ENCODE measurements around the gene HDAC4. TPM values are rescaled to one million over a fixed set of nuclear protein-coding genes. Genes with fewer than 3 reads are reported as not detected.

HDAC4 gene
- total RNA-seq, 1 experiment from 2014 or later, result 32.0 TPM

GRCh38 chr2:239047420-239047819, 353.4 kb downstream of the HDAC4 start:
- Histone ChIP-seq H3K18ac (ENCODE audit: insufficient read length, low read depth, low read length) (no peak overlapping the region), H3K4me1 (ENCODE audit: insufficient read depth, low read length) (no peaks in the 10 kb centered on the region), H4K5ac (ENCODE audit: insufficient read length, low read depth, low read length) (no peak overlapping the region), H3K79me1 (ENCODE audit: insufficient read depth, low read depth, low read length, poor library complexity, severe bottlenecking) (no peaks in the 10 kb centered on the region), H4K91ac (ENCODE audit: insufficient read length, low read depth, low read length) (no peak overlapping the region), H3K14ac (ENCODE audit: insufficient read depth, low read length) (no peak overlapping the region; the same call in 1 of the 2 replicates), H3K23ac (ENCODE audit: insufficient read length, low read depth, low read length) (no peak overlapping the region), H2BK5ac (ENCODE audit: insufficient read length, low read length) (no peak overlapping the region), H3K9me3 (ENCODE audit: control insufficient read depth, low read depth, low read length) (no peaks in the 10 kb centered on the region), H2BK15ac (ENCODE audit: low read depth, low read length) (no peak overlapping the region), H4K8ac (replicated peaks; ENCODE audit: insufficient read length, low read depth, low read length) (no peak overlapping the region), H3K79me2 (ENCODE audit: insufficient read depth, low read length) (no peaks in the 10 kb centered on the region), H2BK120ac (ENCODE audit: low read depth, low read length, poor library complexity, severe bottlenecking) (no peak overlapping the region), H2AFZ (ENCODE audit: low read length) (no peak overlapping the region), H3K9ac (ENCODE audit: extremely low read depth, insufficient read length, low read length) (no peak overlapping the region), H2AK5ac (ENCODE audit: insufficient read length, low read length) (no peak overlapping the region), H3K4me2 (ENCODE audit: insufficient read depth, insufficient read length, low read length) (no peak overlapping the region), H3K23me2 (ENCODE audit: insufficient read length, low read depth, low read length, poor library complexity, severe bottlenecking) (no peaks in the 10 kb centered on the region), H3K27me3 (ENCODE audit: insufficient read depth, low read length) (no peaks in the 10 kb centered on the region), H3K27ac (ENCODE audit: insufficient read length, low read depth, low read length) (no peak overlapping the region), H3T11ph (ENCODE audit: low read length) (no peak overlapping the region), H4K20me1 (ENCODE audit: control insufficient read depth, insufficient read depth, insufficient read length) (no peaks in the 10 kb centered on the region), H2BK20ac (ENCODE audit: low read depth, low read length, poor library complexity, severe bottlenecking) (no peak overlapping the region), H3K56ac (ENCODE audit: insufficient read length, low read depth, low read length) (no peak overlapping the region), H3K4ac (ENCODE audit: low read depth, low read length) (no peak overlapping the region), H2BK12ac (ENCODE audit: insufficient read length, low read depth, low read length) (no peak overlapping the region)
- Mint-ChIP-seq H3K36me3 (ENCODE audit: insufficient read depth in 1 of 3, low read depth in 3 of 3) (peaks cover 1 to 11% (median 4%) of the 10 kb centered on the region in 3 experiments; a peak in 4 of 7 replicates), H3K9me3 (no peaks in the 10 kb centered on the region), H3K4me1 (no peaks in the 10 kb centered on the region), H3K27ac (no peak overlapping the region), H3K4me3 (no peak overlapping the region), H3K27me3 (ENCODE audit: low read depth) (peaks cover 8% of the 10 kb centered on the region)
- WGBS (ENCODE audit: extremely low coverage, insufficient read length, low lambda C conversion rate), result no CpG with 5 or more reads among the region's 8 CpGs
- no peak for DNase-seq
- TF ChIP-seq CTCF (conservative IDR thresholded peaks at IDR 0.05), result no peak
